ENCODE measurements around the gene SIRPG.
"Not testable (repeated sequence)": the region's sequence is repeated elsewhere in the genome, so short reads cannot be mapped to it uniquely, and the experiment has no call there.

The SIRPG gene

GRCh38 chr20:1619861-1620444 lies 37.6 kb downstream of the SIRPG start, which contains the start of gene SIRPB1:
SIRPB1 (minus strand) TSS chr20:1620009; CDS start chr20:1619944, 65 bp downstream.
- no peaks in the 10 kb centered on the region for H3K79me1 ChIP-seq (ENCODE audit: low read length)
- no peak within 1 kb of the TSS for H3K56ac ChIP-seq (ENCODE audit: low read length)
- no peak within 1 kb of the TSS for H2BK120ac ChIP-seq (ENCODE audit: low read depth, low read length)
- no peaks in the 10 kb centered on the region for H3K4me1 ChIP-seq (ENCODE audit: control insufficient read depth, low read depth, low read length)
- H3K36me3 ChIP-seq (ENCODE audit: control insufficient read depth, insufficient read depth, low read length): no peaks in the 10 kb centered on the region
- H4K5ac ChIP-seq (ENCODE audit: low read length): no peak within 1 kb of the TSS
- no peak within 1 kb of the TSS for H3K9ac ChIP-seq (ENCODE audit: low read length)
- no peak within 1 kb of the TSS for H3K18ac ChIP-seq (ENCODE audit: low read length)
- no peak within 1 kb of the TSS for H3K4me2 ChIP-seq (ENCODE audit: low read length)
- no peak within 1 kb of the TSS for H3K27ac ChIP-seq (ENCODE audit: low read depth, low read length)
- no peaks in the 10 kb centered on the region for H3K27me3 ChIP-seq (ENCODE audit: insufficient read depth, low read length, poor library complexity)
- H3K4me3 ChIP-seq (ENCODE audit: low read length): no peak within 1 kb of the TSS
- H4K8ac ChIP-seq (ENCODE audit: low read depth, low read length): no peak within 1 kb of the TSS
- H3K23ac ChIP-seq (ENCODE audit: low read length): no peak within 1 kb of the TSS
- WGBS (ENCODE audit: extremely low coverage, insufficient coverage, low lambda C conversion rate): no CpG with 5 or more reads among the region's 5 CpGs
- no peak within 1 kb of the TSS for H2AK5ac ChIP-seq (ENCODE audit: low read length)
- H2BK5ac ChIP-seq (ENCODE audit: low read length): no peak within 1 kb of the TSS
- H2BK15ac ChIP-seq (replicated peaks; ENCODE audit: low read depth): no peak within 1 kb of the TSS
- H3K79me2 ChIP-seq (ENCODE audit: control insufficient read depth, insufficient read depth, low read length): no peaks in the 10 kb centered on the region
- no peak within 1 kb of the TSS for H3K4ac ChIP-seq (ENCODE audit: low read depth, low read length)
- no peak for DNase-seq

- H2BK15ac ChIP-seq (replicated peaks; ENCODE audit: low read depth): no peak overlapping the region
- no peak overlapping the region for H3K56ac ChIP-seq (ENCODE audit: low read length)
- no peak overlapping the region for H2BK120ac ChIP-seq (ENCODE audit: low read depth, low read length)
- H3K4me1 ChIP-seq (ENCODE audit: control insufficient read depth, low read depth, low read length): no peaks in the 10 kb centered on the region
- no peak overlapping the region for H2BK5ac ChIP-seq (ENCODE audit: low read length)
- no peak overlapping the region for H3K23ac ChIP-seq (ENCODE audit: low read length)
- H3K18ac ChIP-seq (ENCODE audit: low read length): no peak overlapping the region
- no peak for DNase-seq
- no peaks in the 10 kb centered on the region for H3K36me3 ChIP-seq (ENCODE audit: control insufficient read depth, insufficient read depth, low read length)
- no peak overlapping the region for H2AK5ac ChIP-seq (ENCODE audit: low read length)
- no peaks in the 10 kb centered on the region for H3K79me2 ChIP-seq (ENCODE audit: control insufficient read depth, insufficient read depth, low read length)
- H4K5ac ChIP-seq (ENCODE audit: low read length): no peak overlapping the region
- no peak overlapping the region for H3K9ac ChIP-seq (ENCODE audit: low read length)
- H3K27me3 ChIP-seq (ENCODE audit: insufficient read depth, low read length, poor library complexity): no peaks in the 10 kb centered on the region
- no peak overlapping the region for H3K4ac ChIP-seq (ENCODE audit: low read depth, low read length)
- H3K4me2 ChIP-seq (ENCODE audit: low read length): no peak overlapping the region
- no peak overlapping the region for H4K8ac ChIP-seq (ENCODE audit: low read depth, low read length)
- no peak overlapping the region for H3K27ac ChIP-seq (ENCODE audit: low read depth, low read length)
- no peaks in the 10 kb centered on the region for H3K79me1 ChIP-seq (ENCODE audit: low read length)
- no peak overlapping the region for H3K4me3 ChIP-seq (ENCODE audit: low read length)
Measured at GRCh38 chr20:1618954-1619540, 38.5 kb downstream of the SIRPG start.

- Histone ChIP-seq H3K23ac (ENCODE audit: low read length) (no peak overlapping the region), H3K56ac (ENCODE audit: low read length) (no peak overlapping the region), H3K18ac (ENCODE audit: low read length) (no peak overlapping the region), H2AK5ac (ENCODE audit: low read length) (no peak overlapping the region), H3K9ac (ENCODE audit: low read length) (no peak overlapping the region), H3K27me3 (ENCODE audit: insufficient read depth, low read length, poor library complexity) (no peaks in the 10 kb centered on the region), H2BK15ac (replicated peaks; ENCODE audit: low read depth) (no peak overlapping the region), H2BK120ac (ENCODE audit: low read depth, low read length) (no peak overlapping the region), H3K4ac (ENCODE audit: low read depth, low read length) (no peak overlapping the region), H3K4me3 (ENCODE audit: low read length) (no peak overlapping the region), H3K36me3 (ENCODE audit: control insufficient read depth, insufficient read depth, low read length) (no peaks in the 10 kb centered on the region), H3K79me2 (ENCODE audit: control insufficient read depth, insufficient read depth, low read length) (no peaks in the 10 kb centered on the region), H4K8ac (ENCODE audit: low read depth, low read length) (no peak overlapping the region), H4K5ac (ENCODE audit: low read length) (no peak overlapping the region), H3K27ac (ENCODE audit: low read depth, low read length) (no peak overlapping the region), H2BK5ac (ENCODE audit: low read length) (no peak overlapping the region), H3K4me2 (ENCODE audit: low read length) (no peak overlapping the region), H3K4me1 (ENCODE audit: control insufficient read depth, low read depth, low read length) (no peaks in the 10 kb centered on the region), H3K79me1 (ENCODE audit: low read length) (no peaks in the 10 kb centered on the region)
- DNase-seq: no peak
Measured at GRCh38 chr20:1618479-1618878, 39.1 kb downstream of the SIRPG start.

GRCh38 chr20:1616858-1617434 lies 40.6 kb downstream of the SIRPG start:
- H3K27me3 ChIP-seq (ENCODE audit: insufficient read depth, low read length, poor library complexity): no peaks in the 10 kb centered on the region
- DNase-seq: no peak
- H3K79me2 ChIP-seq (ENCODE audit: control insufficient read depth, insufficient read depth, low read length): no peaks in the 10 kb centered on the region
- H3K18ac ChIP-seq (ENCODE audit: low read length): no peak overlapping the region
- H3K27ac ChIP-seq (ENCODE audit: low read depth, low read length): no peak overlapping the region
- no peak overlapping the region for H3K9ac ChIP-seq (ENCODE audit: low read length)
- no peak overlapping the region for H2BK5ac ChIP-seq (ENCODE audit: low read length)
- no peak overlapping the region for H2AK5ac ChIP-seq (ENCODE audit: low read length)
- H3K4me1 ChIP-seq (ENCODE audit: control insufficient read depth, low read depth, low read length): no peaks in the 10 kb centered on the region
- no peak overlapping the region for H4K8ac ChIP-seq (ENCODE audit: low read depth, low read length)
- no peak overlapping the region for H3K4me2 ChIP-seq (ENCODE audit: low read length)
- no peaks in the 10 kb centered on the region for H3K79me1 ChIP-seq (ENCODE audit: low read length)
- no peak overlapping the region for H3K23ac ChIP-seq (ENCODE audit: low read length)
- no peaks in the 10 kb centered on the region for H3K36me3 ChIP-seq (ENCODE audit: control insufficient read depth, insufficient read depth, low read length)
- H3K4me3 ChIP-seq (ENCODE audit: low read length): no peak overlapping the region
- H4K5ac ChIP-seq (ENCODE audit: low read length): no peak overlapping the region
- H3K56ac ChIP-seq (ENCODE audit: low read length): no peak overlapping the region
- no peak overlapping the region for H3K4ac ChIP-seq (ENCODE audit: low read depth, low read length)
- no peak overlapping the region for H2BK120ac ChIP-seq (ENCODE audit: low read depth, low read length)
- no peak overlapping the region for H2BK15ac ChIP-seq (replicated peaks; ENCODE audit: low read depth)

- H3K23ac ChIP-seq (ENCODE audit: low read length); H2BK15ac ChIP-seq (replicated peaks; ENCODE audit: low read depth); H3K79me2 ChIP-seq (ENCODE audit: control insufficient read depth, insufficient read depth, low read length); H2BK120ac ChIP-seq (ENCODE audit: low read depth, low read length); H3K56ac ChIP-seq (ENCODE audit: low read length); H3K4me1 ChIP-seq (ENCODE audit: control insufficient read depth, low read depth, low read length); H2AK5ac ChIP-seq (ENCODE audit: low read length); H3K27me3 ChIP-seq (ENCODE audit: insufficient read depth, low read length, poor library complexity); H4K5ac ChIP-seq (ENCODE audit: low read length); H3K4me3 ChIP-seq (ENCODE audit: low read length); H3K4ac ChIP-seq (ENCODE audit: low read depth, low read length); H4K8ac ChIP-seq (ENCODE audit: low read depth, low read length); H2BK5ac ChIP-seq (ENCODE audit: low read length); H3K79me1 ChIP-seq (ENCODE audit: low read length); H3K27ac ChIP-seq (ENCODE audit: low read depth, low read length); H3K36me3 ChIP-seq (ENCODE audit: control insufficient read depth, insufficient read depth, low read length); H3K4me2 ChIP-seq (ENCODE audit: low read length); DNase-seq; H3K9ac ChIP-seq (ENCODE audit: low read length); H3K18ac ChIP-seq (ENCODE audit: low read length): not testable (repeated sequence)
- WGBS (ENCODE audit: extremely low coverage, insufficient coverage, low lambda C conversion rate): no CpG with 5 or more reads among the region's 5 CpGs
Measured at GRCh38 chr20:1610404-1610803, 47.2 kb downstream of the SIRPG start.

Measured in mesendoderm (in vitro differentiated cells).